Activated CD4-positive, alpha-beta T cell treated with anti-CD3 and anti-CD28 coated beads for 36 hours (primary cell): ENCODE data around the gene PTPN12. TPM values are rescaled to one million over a fixed set of nuclear protein-coding genes. Genes with fewer than 3 reads are reported as not detected.
A peak's percentile ranks its signal among the peaks of the same experiment; 100 is the strongest.
"Not testable (repeated sequence)": the region's sequence is repeated elsewhere in the genome, so short reads cannot be mapped to it uniquely, and the experiment has no call there.

Source experiments
- ATAC-seq: fragments of 200-7000 bp; cut with Tn5 transposase; one replicate; pipeline ENCODE4 v1.10.0; 2021; ENCODE audit warnings: mild to moderate bottlenecking, moderate library complexity
- CTCF ChIA-PET: fragments of 350-600 bp; sonication (Branson Sonifier 250); formaldehyde crosslinking; loops from one replicate; lab custom pipeline; 2021; ENCODE audit warnings: antibody characterized with exemption; lab: Charles Lee
- POLR2A ChIA-PET: fragments of 350-600 bp; sonication (Branson Sonifier 250); formaldehyde crosslinking; loops from one replicate; lab custom pipeline; 2021; ENCODE audit warnings: antibody characterized with exemption, inconsistent platforms; lab: Charles Lee
- DNase-seq: peaks from one replicate; pipeline ENCODE4 v3.0.0-alpha.2; 2020
- H3K27ac Mint-ChIP-seq: one replicate; pipeline ENCODE4 v1.8.0; 2021; ENCODE audit warnings: mixed read lengths
- H3K27me3 Mint-ChIP-seq: one replicate; pipeline ENCODE4 v1.8.0; 2021; ENCODE audit warnings: mixed read lengths
- H3K36me3 Mint-ChIP-seq: one replicate; pipeline ENCODE4 v1.8.0; 2021; ENCODE audit warnings: low read depth, mixed read lengths
- H3K4me1 Mint-ChIP-seq: one replicate; pipeline ENCODE4 v1.8.0; 2021; ENCODE audit warnings: mixed read lengths
- H3K4me3 Mint-ChIP-seq: one replicate; pipeline ENCODE4 v1.8.0; 2021; ENCODE audit warnings: mild to moderate bottlenecking, moderate library complexity, mixed read lengths
- H3K9me3 Mint-ChIP-seq: one replicate; pipeline ENCODE4 v1.8.0; 2021; ENCODE audit warnings: low read depth, mixed read lengths
- intact Hi-C, 2 experiments: fragments of 100-400 bp; cut with DNase I in 1 of 2; cut with micrococcal nuclease in 1 of 2; formaldehyde crosslinking; loops; one replicate each; pipeline versions ENCODE4 v1.14.2 to v1.15.1; 2022 to 2024; cut with DNase I, micrococcal nuclease
- total RNA-seq, 2 experiments: library from RNA; stranded (reverse); gene quantifications; one replicate each; pipeline ENCODE4 v1.2.3, GENCODE V29; 2021

Gene PTPN12
- total RNA-seq, 2 experiments from 2014 or later: 8.5 to 12.0 TPM

- H3K9me3 Mint-ChIP-seq: no peaks in the 10 kb centered on the region
- intact Hi-C loops: loop anchor here (10.0 kb wide), 2 partner anchors 575 to 1525 kb away; no protein-coding TSS in a partner anchor
- H3K27me3 Mint-ChIP-seq: no peaks in the 10 kb centered on the region
- H3K36me3 Mint-ChIP-seq: no peaks in the 10 kb centered on the region
- POLR2A ChIA-PET: no interaction called here
- ATAC-seq (no peak), DNase-seq (no peak)
- CTCF ChIA-PET: interaction anchor here (0.5 to 3.5 kb wide), 7 partner anchors 18 to 155 kb away, joined by 3 to 66 read pairs (median 5); partner anchors contain the start of gene RSBN1L
- H3K4me1 Mint-ChIP-seq: no peaks in the 10 kb centered on the region
- H3K27ac Mint-ChIP-seq: no peak overlapping the region
- H3K4me3 Mint-ChIP-seq: no peak overlapping the region
These were observed 112.7 kb downstream of the PTPN12 start for GRCh38 chr7:77649716-77650349.

- no peak for ATAC-seq
- H3K9me3 Mint-ChIP-seq: no peaks in the 10 kb centered on the region
- H3K4me1 Mint-ChIP-seq: no peaks in the 10 kb centered on the region
- peak; percentile 41 for DNase-seq
- no peak overlapping the region for H3K4me3 Mint-ChIP-seq
- intact Hi-C loops: loop anchor here (1.0 to 10.0 kb wide), 5 partner anchors 108 to 1523 kb away; no protein-coding TSS in a partner anchor
- ChIA-PET CTCF (interaction anchor here (0.5 to 4.1 kb wide), 57 partner anchors 9 to 798 kb away, joined by 3 to 66 read pairs (median 4); partner anchors contain the start of genes PHTF2, RSBN1L and TMEM60), POLR2A (no interaction called here)
- H3K27ac Mint-ChIP-seq: no peak overlapping the region
- H3K27me3 Mint-ChIP-seq: no peaks in the 10 kb centered on the region
- H3K36me3 Mint-ChIP-seq: no peaks in the 10 kb centered on the region
These were observed 114.6 kb downstream of the PTPN12 start for GRCh38 chr7:77651575-77652162.

GRCh38 chr7:77652826-77653225, 115.7 kb downstream of the PTPN12 start:
- H3K27me3 Mint-ChIP-seq, H3K27ac Mint-ChIP-seq, DNase-seq, ATAC-seq, H3K9me3 Mint-ChIP-seq, H3K4me1 Mint-ChIP-seq, H3K4me3 Mint-ChIP-seq, POLR2A ChIA-PET, H3K36me3 Mint-ChIP-seq: not testable (repeated sequence)
- CTCF ChIA-PET: interaction anchor here (0.6 to 4.1 kb wide), 7 partner anchors 11 to 281 kb away, joined by 3 to 66 read pairs (median 13); no protein-coding TSS in a partner anchor
- intact Hi-C loops: loop anchor here (10.0 kb wide), 2 partner anchors 572 to 1522 kb away; no protein-coding TSS in a partner anchor

GRCh38 chr7:77653572-77653971, 116.5 kb downstream of the PTPN12 start:
- POLR2A ChIA-PET: no interaction called here
- H3K9me3 Mint-ChIP-seq: no peaks in the 10 kb centered on the region
- CTCF ChIA-PET: interaction anchor here (0.6 to 4.1 kb wide), 6 partner anchors 10 to 110 kb away, joined by 3 to 40 read pairs (median 5); no protein-coding TSS in a partner anchor

GRCh38 chr7:77655356-77655755, 118.3 kb downstream of the PTPN12 start:
- Mint-ChIP-seq H3K4me1 (no peaks in the 10 kb centered on the region), H3K36me3 (no peaks in the 10 kb centered on the region), H3K27me3 (no peaks in the 10 kb centered on the region), H3K9me3 (no peaks in the 10 kb centered on the region), H3K27ac (no peak overlapping the region), H3K4me3 (no peak overlapping the region)
- ChIA-PET POLR2A (no interaction called here), CTCF (interaction anchor here (0.7 to 6.8 kb wide), 5 partner anchors 10 to 108 kb away, joined by 3 to 70 read pairs (median 9); no protein-coding TSS in a partner anchor)
- ATAC-seq (no peak), DNase-seq (no peak)
- intact Hi-C loops: loop anchor here (5.0 to 10.0 kb wide), 4 partner anchors 277 to 1519 kb away; no protein-coding TSS in a partner anchor

More at GRCh38 chr7:77653572-77653971, 116.5 kb downstream of the PTPN12 start:
- Mint-ChIP-seq H3K4me1 (no peaks in the 10 kb centered on the region), H3K36me3 (no peaks in the 10 kb centered on the region), H3K27ac (no peak overlapping the region), H3K4me3 (no peak overlapping the region), H3K27me3 (no peaks in the 10 kb centered on the region)
- intact Hi-C loops: loop anchor here (10.0 kb wide), 2 partner anchors 571 to 1521 kb away; no protein-coding TSS in a partner anchor
- DNase-seq (no peak), ATAC-seq (no peak)

GRCh38 chr7:77655836-77656455, 118.9 kb downstream of the PTPN12 start:
- no peak for ATAC-seq

GRCh38 chr7:77657427-77658224, 120.5 kb downstream of the PTPN12 start:
- no peaks in the 10 kb centered on the region for H3K36me3 Mint-ChIP-seq
- no peak overlapping the region for H3K4me3 Mint-ChIP-seq
- intact Hi-C loops: loop anchor here (1.0 to 10.0 kb wide), 6 partner anchors 102 to 1517 kb away; no protein-coding TSS in a partner anchor
- H3K27ac Mint-ChIP-seq: no peak overlapping the region
- POLR2A ChIA-PET: interaction anchor here (0.6 kb wide), 1 partner anchor 174 kb away, joined by 9 read pairs; no protein-coding TSS in a partner anchor
- ATAC-seq: peak; percentile 63
- CTCF ChIA-PET: interaction anchor here (0.7 to 6.8 kb wide), 30 partner anchors 20 to 585 kb away, joined by 3 to 70 read pairs (median 4); partner anchors contain the start of gene RSBN1L
- no peaks in the 10 kb centered on the region for H3K27me3 Mint-ChIP-seq
- no peak for DNase-seq
- no peaks in the 10 kb centered on the region for H3K4me1 Mint-ChIP-seq
- no peaks in the 10 kb centered on the region for H3K9me3 Mint-ChIP-seq

More at GRCh38 chr7:77655836-77656455, 118.9 kb downstream of the PTPN12 start:
- Mint-ChIP-seq H3K36me3 (no peaks in the 10 kb centered on the region), H3K4me1 (no peaks in the 10 kb centered on the region), H3K27me3 (no peaks in the 10 kb centered on the region), H3K27ac (no peak overlapping the region), H3K4me3 (no peak overlapping the region), H3K9me3 (no peaks in the 10 kb centered on the region)
- CTCF ChIA-PET: interaction anchor here (0.7 to 6.8 kb wide), 6 partner anchors 10 to 108 kb away, joined by 3 to 70 read pairs (median 6); no protein-coding TSS in a partner anchor
- no peak for DNase-seq
- intact Hi-C loops: loop anchor here (5.0 to 10.0 kb wide), 4 partner anchors 276 to 1519 kb away; no protein-coding TSS in a partner anchor
- POLR2A ChIA-PET: interaction anchor here (0.6 kb wide), 1 partner anchor 305 kb away, joined by 4 read pairs; no protein-coding TSS in a partner anchor

- ChIA-PET POLR2A (no interaction called here), CTCF (interaction anchor here (1.0 to 6.8 kb wide), 17 partner anchors 16 to 383 kb away, joined by 3 to 70 read pairs (median 6); partner anchors contain the start of gene RSBN1L)
- intact Hi-C loops: loop anchor here (2.0 to 10.0 kb wide), 5 partner anchors 273 to 1516 kb away; no protein-coding TSS in a partner anchor
- DNase-seq (no peak), ATAC-seq (no peak)
- Mint-ChIP-seq H3K27ac (no peak overlapping the region), H3K4me3 (no peak overlapping the region), H3K27me3 (no peaks in the 10 kb centered on the region), H3K4me1 (no peaks in the 10 kb centered on the region), H3K9me3 (no peaks in the 10 kb centered on the region), H3K36me3 (no peaks in the 10 kb centered on the region)
These were observed 121.8 kb downstream of the PTPN12 start for GRCh38 chr7:77658928-77659327.

GRCh38 chr7:77661816-77662215, 124.7 kb downstream of the PTPN12 start:
- DNase-seq (no peak), ATAC-seq (no peak)
- no peaks in the 10 kb centered on the region for H3K4me1 Mint-ChIP-seq
- ChIA-PET CTCF (interaction anchor here (0.6 to 1.1 kb wide), 2 partner anchors 10 to 13 kb away, joined by 3 to 4 read pairs; no protein-coding TSS in a partner anchor), POLR2A (no interaction called here)
- H3K4me3 Mint-ChIP-seq: no peak overlapping the region
- intact Hi-C loops: no loop called here
- no peaks in the 10 kb centered on the region for H3K27me3 Mint-ChIP-seq
- H3K36me3 Mint-ChIP-seq: no peaks in the 10 kb centered on the region
- H3K9me3 Mint-ChIP-seq: no peaks in the 10 kb centered on the region
- H3K27ac Mint-ChIP-seq: no peak overlapping the region

- Mint-ChIP-seq H3K36me3 (no peaks in the 10 kb centered on the region), H3K9me3 (no peaks in the 10 kb centered on the region), H3K4me1 (no peaks in the 10 kb centered on the region), H3K4me3 (no peak overlapping the region), H3K27ac (no peak overlapping the region), H3K27me3 (no peaks in the 10 kb centered on the region)
- intact Hi-C loops: no loop called here
- ChIA-PET CTCF (no interaction called here), POLR2A (no interaction called here)
- ATAC-seq: no peak
- no peak for DNase-seq
These were observed 125.8 kb downstream of the PTPN12 start for GRCh38 chr7:77662869-77663268.
